Stomach (tissue), 9 donors: ENCODE results near the gene NTN4. TPM values are rescaled to one million over a fixed set of nuclear protein-coding genes. Genes with fewer than 3 reads are reported as not detected.
A peak's percentile ranks its signal among the peaks of the same experiment; 100 is the strongest.
"Not testable (repeated sequence)": the region's sequence is repeated elsewhere in the genome, so short reads cannot be mapped to it uniquely, and the experiment has no call there.

Experiments
- DNase-seq, 2 donors: peaks; one replicate each; pipeline versions ENCODE4 v3.0.0 to v3.0.0-alpha.2; 2013 to 2019
- H3K27ac ChIP-seq, 5 donors: fragments of 200-600 bp in 4 of 5; sonication (generic) in 4 of 5; one replicate each; pipeline ENCODE4 v1.5.1; 2013 to 2019; ENCODE audit warnings: mild to moderate bottlenecking in 1 of 5, moderate library complexity in 1 of 5
- H3K27me3 ChIP-seq, 3 donors: fragments of 200-600 bp; sonication (generic); one replicate each; pipeline ENCODE4 v1.5.1; 2017 to 2019; ENCODE audit warnings: mixed run types in 1 of 3
- H3K36me3 ChIP-seq, 4 donors: fragments of 200-600 bp; sonication (generic); 1 replicate in 3 of 4; 2 replicates in 1 of 4; pipeline ENCODE4 v1.5.1; 2016 to 2019
- H3K4me1 ChIP-seq, 4 donors: fragments of 200-600 bp; sonication (generic); one replicate each; pipeline ENCODE4 v1.5.1; 2016 to 2019
- H3K4me3 ChIP-seq, 4 donors: fragments of 200-600 bp; sonication (generic) in 3 of 4; one replicate each; pipeline ENCODE4 v1.5.1; 2016 to 2019; ENCODE audit warnings: mild to moderate bottlenecking in 1 of 4
- H3K9me3 ChIP-seq, 4 donors: fragments of 200-600 bp; sonication (generic); one replicate each; pipeline ENCODE4 v1.5.1; 2016 to 2019
- EP300 ChIP-seq: sonication (generic); formaldehyde crosslinking; IDR thresholded peaks from one replicate; pipeline ENCODE4 v1.6.1; 2017; ENCODE audit warnings: antibody characterized with exemption
- POLR2A ChIP-seq, 4 donors: fragments of 450-650 bp; IDR thresholded peaks; one replicate each; pipeline ENCODE4 v1.6.1; 2016; ENCODE audit warnings: antibody characterized with exemption in 4 of 4, control low read depth in 2 of 4, mild to moderate bottlenecking in 1 of 4, moderate library complexity in 1 of 4
- POLR2AphosphoS5 ChIP-seq, 3 donors: sonication (generic); formaldehyde crosslinking; IDR thresholded peaks; one replicate each; pipeline ENCODE4 v1.6.1; 2016; ENCODE audit warnings: antibody characterized with exemption in 3 of 3
- WGBS, 5 donors: extraction: QIAGEN DNeasy Blood & Tissue Kit in 3 of 5; methylation state at CpG; one replicate each; pipeline versions ENCODE4 v1.1.5 to v1.1.7; 2013 to 2018; 5-methylcytosine and 5-hydroxymethylcytosine counted together
- intact Hi-C: fragments of 100-400 bp; cut with DNase I; formaldehyde crosslinking; loops from one replicate; pipeline ENCODE4 v1.15.1; 2023; ENCODE audit warnings: low total_unique reads
- polyA plus RNA-seq, 3 donors: library from polyadenylated mRNA; stranded (reverse); fragments of 200-250 nt; gene quantifications; one replicate each; pipeline ENCODE4 v1.2.3, GENCODE V29; 2013
- total RNA-seq, 5 donors: library from RNA; depleted of rRNA; stranded (reverse); fragments of >200 nt; gene quantifications; one replicate each; pipeline versions ENCODE4 v1.1.0 to v1.2.3, GENCODE V29; 2014 to 2016
- TF ChIP-seq, protein P1 (sequence below), 7 experiments: fragments of 450-650 bp in 4 of 7; fragments of 200-600 bp in 3 of 7; sonication (generic) in 3 of 7; IDR thresholded peaks; one replicate each; pipeline ENCODE4 v1.5.1; 2016 to 2019; ENCODE audit warnings: antibody characterized with exemption in 7 of 7, control low read depth in 2 of 7, mild to moderate bottlenecking in 1 of 7
- donor health status: healthy with polysubstance abuse.
- donor health status: Bipolar disorder and iron deficiency.
- donor health status: healthy.

Gene NTN4
- total and polyA plus RNA-seq, 8 donors, result 10.5 to 110 (median 37.0) TPM

DNA sequence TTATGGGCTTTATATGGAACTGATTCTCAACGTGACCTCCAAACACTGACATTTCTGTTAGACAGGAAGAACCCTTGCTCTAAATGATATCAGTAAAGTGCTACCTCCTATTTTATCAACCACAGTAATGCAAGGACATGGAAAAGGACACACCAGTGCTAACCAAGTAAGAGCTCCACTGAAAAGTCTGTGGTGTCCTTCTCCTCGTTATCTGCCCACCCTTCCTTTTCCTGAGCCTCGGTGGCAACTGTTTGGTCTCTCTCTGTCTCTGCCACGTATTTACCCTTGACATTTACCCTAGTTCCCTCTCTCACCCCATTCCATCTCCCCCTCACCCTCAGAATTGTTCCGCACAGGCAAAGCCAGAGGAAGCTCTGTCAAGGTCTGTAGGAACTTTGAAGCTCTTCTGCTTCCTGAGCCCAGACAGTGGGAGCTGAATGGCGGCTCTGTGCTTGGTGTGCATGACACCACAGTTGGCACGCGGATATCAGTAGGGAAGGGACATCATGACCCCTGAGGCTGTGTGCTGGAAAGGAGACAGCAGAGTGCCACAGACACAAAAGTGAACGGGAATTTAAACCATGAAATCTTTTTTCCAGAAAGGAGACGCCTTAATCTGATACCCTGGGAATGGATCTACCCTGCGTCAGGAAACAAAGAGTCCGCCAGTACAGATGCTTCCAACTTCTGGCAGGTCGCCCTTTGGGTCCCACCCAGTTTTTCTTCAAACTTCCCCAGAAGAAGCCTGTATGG, 50.8 kb downstream of the NTN4 start:
- Histone ChIP-seq H3K27ac (peak overlapping the region; percentile 27 to 76 (median 63)), H3K4me1 (peaks cover 6 to 55% (median 25%) of the 10 kb centered on the region in 4 donors), H3K4me3 (no peak overlapping the region), H3K27me3 (no peaks in the 10 kb centered on the region), H3K9me3 (no peaks in the 10 kb centered on the region), H3K36me3 (peaks cover 0 to 10% (median 3%) of the 10 kb centered on the region in 4 donors)
- TF ChIP-seq POLR2A (IDR thresholded peaks at IDR 0.05) (no peak), EP300 (no peak), POLR2AphosphoS5 (IDR thresholded peaks at IDR 0.05) (peak in 1 of 3 donors; percentile 12)
- TF ChIP-seq, protein P1, sequence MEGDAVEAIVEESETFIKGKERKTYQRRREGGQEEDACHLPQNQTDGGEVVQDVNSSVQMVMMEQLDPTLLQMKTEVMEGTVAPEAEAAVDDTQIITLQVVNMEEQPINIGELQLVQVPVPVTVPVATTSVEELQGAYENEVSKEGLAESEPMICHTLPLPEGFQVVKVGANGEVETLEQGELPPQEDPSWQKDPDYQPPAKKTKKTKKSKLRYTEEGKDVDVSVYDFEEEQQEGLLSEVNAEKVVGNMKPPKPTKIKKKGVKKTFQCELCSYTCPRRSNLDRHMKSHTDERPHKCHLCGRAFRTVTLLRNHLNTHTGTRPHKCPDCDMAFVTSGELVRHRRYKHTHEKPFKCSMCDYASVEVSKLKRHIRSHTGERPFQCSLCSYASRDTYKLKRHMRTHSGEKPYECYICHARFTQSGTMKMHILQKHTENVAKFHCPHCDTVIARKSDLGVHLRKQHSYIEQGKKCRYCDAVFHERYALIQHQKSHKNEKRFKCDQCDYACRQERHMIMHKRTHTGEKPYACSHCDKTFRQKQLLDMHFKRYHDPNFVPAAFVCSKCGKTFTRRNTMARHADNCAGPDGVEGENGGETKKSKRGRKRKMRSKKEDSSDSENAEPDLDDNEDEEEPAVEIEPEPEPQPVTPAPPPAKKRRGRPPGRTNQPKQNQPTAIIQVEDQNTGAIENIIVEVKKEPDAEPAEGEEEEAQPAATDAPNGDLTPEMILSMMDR (IDR thresholded peaks at IDR 0.05), result no peak
- intact Hi-C loops, result no loop called here
- 54 to 65% (median 55%) methylated on average over 13 of the region's 13 CpGs for WGBS, 5 donors
- DNase-seq, result no peak

DNA sequence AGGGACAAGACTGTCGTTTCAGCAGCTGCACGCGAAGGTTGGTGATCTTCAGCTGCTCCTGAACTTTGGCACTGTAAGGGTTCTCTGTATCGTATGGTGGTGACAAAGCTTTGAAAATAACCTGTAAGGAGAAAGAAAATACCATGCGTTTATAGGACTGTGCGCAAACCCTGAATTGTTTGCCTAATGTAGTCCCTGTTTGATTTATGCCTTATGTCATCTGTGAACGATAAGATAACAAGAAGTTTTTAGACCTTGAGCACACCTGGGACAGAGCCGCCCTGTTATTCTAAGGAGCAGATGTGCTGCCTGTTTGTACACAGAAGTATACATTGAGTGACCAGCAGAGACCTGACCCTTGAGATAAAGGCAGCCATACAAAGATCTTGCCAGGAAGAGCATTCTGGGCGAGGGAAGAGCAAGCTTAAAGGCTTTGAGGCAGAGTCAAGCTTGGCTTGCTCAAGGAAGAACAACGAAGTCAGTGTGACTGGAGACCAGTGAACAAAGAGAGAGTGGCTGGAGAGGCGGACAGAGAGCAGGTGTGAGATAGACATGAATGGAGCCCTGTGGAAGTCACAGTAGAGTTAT, 52.4 kb downstream of the NTN4 start:
- H3K9me3 ChIP-seq, result no peaks in the 10 kb centered on the region
- intact Hi-C loops, result no loop called here
- H3K36me3 ChIP-seq, result peaks cover 0 to 10% (median 3%) of the 10 kb centered on the region in 4 donors
- H3K4me1 ChIP-seq, result peaks cover 12 to 52% (median 28%) of the 10 kb centered on the region in 4 donors
- H3K27ac ChIP-seq, result peak overlapping the region; percentile 40 to 76 (median 72)
- DNase-seq, result peak; percentile 71 to 81
- WGBS, 5 donors, result 29 to 54% (median 50%) methylated on average over 11 of the region's 11 CpGs
- no peak overlapping the region for H3K4me3 ChIP-seq
- TF ChIP-seq EP300, result no peak
- TF ChIP-seq, protein P1 (IDR thresholded peaks at IDR 0.05), result no peak
- TF ChIP-seq POLR2AphosphoS5 (IDR thresholded peaks at IDR 0.05), result peak in 2 of 3 donors; percentile 77 to 85
- no peaks in the 10 kb centered on the region for H3K27me3 ChIP-seq

DNA sequence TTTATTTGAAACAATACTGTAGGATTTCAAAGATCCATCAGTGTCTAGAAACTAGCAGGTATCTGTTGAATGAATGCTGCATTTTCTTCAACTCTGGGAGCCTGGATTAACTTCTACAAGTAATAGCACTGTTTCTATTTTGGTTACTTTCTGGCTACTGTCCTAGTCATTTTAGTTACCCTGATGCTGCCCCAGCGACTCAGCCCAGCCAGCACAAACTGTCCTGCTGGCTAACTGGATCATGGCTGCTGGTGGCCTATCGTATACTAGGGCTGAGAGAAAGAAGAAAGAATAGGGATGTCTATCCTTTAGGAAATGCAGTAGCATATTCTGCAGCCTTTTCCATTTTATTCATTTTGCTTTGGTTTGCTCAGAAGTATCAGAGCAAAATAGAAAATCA, 53.9 kb downstream of the NTN4 start:
- Histone ChIP-seq H3K36me3 (peaks cover 0 to 10% (median 3%) of the 10 kb centered on the region in 4 donors), H3K4me1 (peaks cover 12 to 58% (median 32%) of the 10 kb centered on the region in 4 donors), H3K27ac (peak overlapping the region in 1 of 5 donors; percentile 75), H3K9me3 (no peaks in the 10 kb centered on the region), H3K27me3 (no peaks in the 10 kb centered on the region), H3K4me3 (no peak overlapping the region)
- intact Hi-C loops, result no loop called here
- no peak for DNase-seq
- TF ChIP-seq POLR2A (IDR thresholded peaks at IDR 0.05), result no peak
- TF ChIP-seq, protein P1 (IDR thresholded peaks at IDR 0.05), result no peak
- WGBS, 5 donors, result 42 to 81% (median 68%) methylated on average over 2 of the region's 2 CpGs

DNA sequence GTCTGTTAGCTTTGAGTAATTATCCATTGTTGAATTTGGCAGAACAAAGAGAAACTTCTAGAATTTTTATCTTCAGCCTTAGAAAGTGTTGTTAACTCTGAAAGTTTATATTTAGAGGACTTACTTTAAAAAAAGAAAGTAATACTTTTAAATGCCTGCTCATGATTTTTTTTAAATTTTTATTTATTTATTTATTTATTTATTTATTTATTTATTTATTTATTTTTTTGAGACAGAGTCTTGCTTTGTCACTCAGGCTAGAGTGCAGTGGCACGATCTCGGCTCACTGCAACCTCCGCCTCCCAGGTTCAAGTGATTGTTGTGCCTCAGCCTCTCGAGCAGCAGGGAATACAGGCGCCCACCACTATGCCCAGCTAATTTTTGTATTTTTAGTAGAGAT, 54.8 kb downstream of the NTN4 start:
- DNase-seq, H3K9me3 ChIP-seq, H3K4me3 ChIP-seq, H3K27ac ChIP-seq, H3K27me3 ChIP-seq, intact Hi-C loops, H3K36me3 ChIP-seq: not testable (repeated sequence)
- 82 to 90% (median 88%) methylated on average over 5 of the region's 5 CpGs for WGBS, 5 donors
- H3K4me1 ChIP-seq, result peaks cover 12 to 56% (median 33%) of the 10 kb centered on the region in 4 donors
